COLO668 (cell line): Measurements from ENCODE around the gene NAP1L4.
"Not testable (repeated sequence)": the region's sequence is repeated elsewhere in the genome, so short reads cannot be mapped to it uniquely, and the experiment has no call there.

ENCODE experiments used
- DNase-seq: peaks from one replicate; lab custom pipeline; 2025; ENCODE audit not compliant: unreplicated experiment; lab: John Stamatoyannopoulos, UW

Gene NAP1L4

DNA sequence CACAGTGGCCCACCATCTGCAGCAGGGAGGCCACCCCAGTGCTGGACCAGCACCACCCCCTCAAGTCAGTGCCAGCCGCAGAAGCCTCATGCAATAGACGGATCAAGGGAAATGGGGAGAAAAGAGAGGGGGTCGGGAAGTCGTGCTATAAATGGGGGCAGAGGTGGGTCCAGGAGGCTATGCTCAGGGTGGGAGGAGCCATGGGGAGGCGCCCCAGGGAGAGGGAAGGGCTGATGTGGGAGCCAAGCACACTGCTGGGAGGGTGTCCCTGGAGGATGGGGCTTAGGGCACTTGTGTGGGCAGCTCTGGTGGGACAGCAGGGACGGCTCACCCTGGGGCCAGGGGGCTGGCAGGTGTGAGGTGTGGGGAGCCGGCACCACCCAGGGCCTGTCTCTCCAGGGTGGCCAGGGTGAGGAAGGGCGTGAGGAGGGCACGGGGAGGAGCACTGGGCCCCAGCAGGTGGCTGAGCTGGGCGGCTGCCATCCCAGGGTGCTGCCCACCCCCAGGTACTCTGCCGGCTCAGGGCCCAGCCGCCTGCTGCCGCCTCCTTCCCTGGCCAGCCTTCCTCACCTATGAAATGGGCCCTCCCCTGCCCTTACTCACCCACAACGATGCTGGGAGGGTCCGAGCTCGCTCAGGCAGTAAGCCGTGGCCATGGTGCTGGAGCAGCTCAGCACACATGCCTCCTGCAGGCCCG is 80.9 kb downstream of the NAP1L4 start:
- DNase-seq: no peak

DNA sequence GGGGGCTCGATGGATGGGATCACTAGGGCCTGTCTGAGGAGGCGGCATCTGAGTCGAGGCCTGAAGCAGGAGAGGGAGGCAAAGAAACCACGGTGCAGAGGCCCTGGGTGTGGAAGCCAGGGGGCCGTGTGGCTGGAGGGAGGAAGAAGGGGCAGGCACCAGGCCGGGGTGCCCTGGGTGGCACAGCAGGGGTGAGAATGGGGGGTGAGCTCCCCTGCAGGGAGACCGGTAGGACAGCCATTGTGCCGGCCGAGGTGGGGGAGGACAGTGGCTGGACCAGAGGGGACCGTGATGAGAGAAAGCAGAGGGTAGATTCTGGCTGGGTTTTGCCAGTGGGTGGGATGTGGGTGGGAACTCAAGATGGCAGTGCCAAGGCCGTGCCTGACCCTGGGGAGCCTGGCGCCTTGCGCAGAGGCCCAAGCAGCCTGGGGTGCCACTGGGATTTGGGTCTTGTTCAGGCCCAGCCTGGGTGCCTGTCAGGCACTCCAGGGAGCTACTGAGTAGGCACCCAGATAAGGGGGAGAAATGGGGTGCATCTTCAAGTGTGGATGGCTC is 81.7 kb downstream of the NAP1L4 start:
- DNase-seq: no peak

DNA sequence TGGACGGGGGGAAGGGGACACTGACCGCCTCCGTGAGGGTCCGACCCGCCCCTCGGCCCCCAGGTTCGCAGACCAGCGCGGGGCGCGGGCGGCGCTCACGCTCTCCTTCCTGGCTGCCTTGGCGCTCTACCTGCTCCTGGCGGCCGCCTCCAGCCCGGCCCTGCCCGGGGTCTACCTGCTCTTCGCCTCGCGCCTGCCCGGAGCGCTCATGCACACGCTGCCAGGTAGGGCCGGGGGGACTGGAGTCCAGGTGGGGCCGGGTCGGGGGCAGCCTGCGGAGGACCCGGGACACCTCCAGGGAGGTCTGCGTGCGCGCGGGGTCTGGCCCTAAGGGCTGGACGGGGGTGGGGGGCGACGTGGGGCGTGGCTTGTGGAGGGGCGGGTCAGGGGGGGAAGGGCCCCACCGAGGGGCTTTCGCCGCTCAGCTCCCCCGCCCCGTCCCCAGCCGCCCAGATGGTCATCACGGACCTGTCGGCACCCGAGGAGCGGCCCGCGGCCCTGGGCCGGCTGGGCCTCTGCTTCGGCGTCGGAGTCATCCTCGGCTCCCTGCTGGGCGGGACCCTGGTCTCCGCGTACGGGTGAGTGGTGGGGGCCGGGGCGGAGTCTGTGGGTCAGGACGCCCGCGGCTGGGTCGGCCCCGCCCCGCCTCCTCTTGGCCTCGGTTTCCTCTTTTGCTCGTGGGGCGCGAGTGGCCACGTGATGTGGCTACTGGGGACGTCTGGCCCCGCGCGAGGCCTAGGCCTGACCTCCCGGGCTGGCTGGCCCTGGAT is 82.8 kb downstream of the NAP1L4 start:
- DNase-seq: no peak

DNA sequence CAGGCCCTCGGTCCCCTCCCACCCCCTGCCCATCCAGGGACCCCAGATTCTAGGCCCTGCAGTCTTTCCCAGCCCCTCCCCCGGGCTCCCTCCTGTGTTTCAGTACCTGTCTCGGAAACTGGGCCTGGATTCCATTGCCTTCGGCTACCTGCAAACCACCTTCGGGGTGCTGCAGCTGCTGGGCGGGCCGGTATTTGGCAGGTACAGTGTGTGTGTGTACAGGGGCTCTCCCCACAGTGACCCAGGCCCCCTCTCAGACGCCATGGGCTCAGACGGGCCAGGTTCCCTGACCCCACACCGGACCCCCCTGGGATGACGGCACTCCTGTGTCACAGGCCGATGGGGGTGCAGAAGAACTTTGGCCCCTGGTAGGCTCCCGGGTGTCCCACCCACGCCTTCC is 84.0 kb downstream of the NAP1L4 start:
- no peak for DNase-seq

DNA sequence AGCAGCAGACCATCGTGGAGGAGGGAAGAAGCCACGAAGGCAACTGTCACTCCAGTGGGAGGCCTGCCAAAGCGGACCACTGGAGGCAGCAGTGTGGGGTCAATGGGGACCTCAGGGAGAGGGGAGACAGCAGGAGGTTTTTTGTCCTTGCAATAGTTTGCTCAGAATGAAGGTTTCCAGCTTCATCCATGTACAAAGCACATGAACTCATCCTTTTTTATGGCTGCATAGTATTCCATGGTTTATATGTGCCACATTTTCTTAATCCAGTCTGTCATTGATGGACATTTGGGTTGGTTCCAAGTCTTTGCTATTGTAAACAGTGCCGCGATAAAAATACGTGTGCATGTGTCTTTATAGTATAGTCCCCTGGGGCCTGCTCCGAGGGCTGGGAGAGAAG is 86.8 kb downstream of the NAP1L4 start:
- DNase-seq: not testable (repeated sequence)

DNA sequence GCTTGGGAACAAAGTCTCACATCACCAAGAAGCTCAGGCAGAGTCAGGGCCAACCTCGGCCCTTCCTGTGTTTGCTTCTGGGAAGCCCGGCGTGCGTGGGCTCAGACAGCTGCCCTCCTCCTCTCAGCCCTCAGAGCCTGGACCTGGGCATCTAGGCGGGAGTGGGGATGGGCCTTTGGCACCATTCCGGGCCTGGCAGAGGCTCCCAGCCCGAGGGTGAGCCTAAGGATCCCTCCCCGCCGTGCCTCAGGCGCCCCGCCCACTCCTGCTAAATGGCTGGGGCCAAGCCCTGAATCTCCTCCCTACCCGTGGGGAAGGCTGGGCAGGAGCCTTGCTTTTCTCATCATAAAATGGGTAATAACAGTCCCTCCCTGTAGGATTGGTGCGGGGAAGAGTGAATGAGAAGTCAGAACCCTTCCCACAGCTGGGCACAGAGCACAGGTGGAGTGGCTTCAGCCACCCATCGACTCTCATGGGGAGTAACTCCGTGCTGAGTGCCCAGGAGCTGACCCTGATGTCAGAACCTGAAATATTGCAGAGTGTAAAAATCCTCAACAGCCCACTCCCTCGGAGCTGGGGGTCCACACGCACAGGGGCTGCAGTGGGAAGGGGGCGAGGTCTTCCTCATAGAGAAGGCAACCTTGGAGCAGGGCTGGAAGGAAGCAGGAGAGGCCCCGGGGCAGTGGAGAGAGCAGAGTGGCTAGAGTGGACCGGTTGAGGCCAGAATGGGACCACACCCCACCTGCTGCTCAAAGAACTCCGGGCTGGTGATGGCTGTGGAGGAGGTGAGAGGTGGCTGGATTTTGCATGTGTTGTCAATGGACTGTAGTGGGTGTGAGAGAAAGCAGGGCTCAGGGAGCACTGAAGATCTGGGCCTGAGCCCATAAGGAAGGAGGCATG is 87.7 kb downstream of the NAP1L4 start:
- peak; percentile 11 for DNase-seq

DNA sequence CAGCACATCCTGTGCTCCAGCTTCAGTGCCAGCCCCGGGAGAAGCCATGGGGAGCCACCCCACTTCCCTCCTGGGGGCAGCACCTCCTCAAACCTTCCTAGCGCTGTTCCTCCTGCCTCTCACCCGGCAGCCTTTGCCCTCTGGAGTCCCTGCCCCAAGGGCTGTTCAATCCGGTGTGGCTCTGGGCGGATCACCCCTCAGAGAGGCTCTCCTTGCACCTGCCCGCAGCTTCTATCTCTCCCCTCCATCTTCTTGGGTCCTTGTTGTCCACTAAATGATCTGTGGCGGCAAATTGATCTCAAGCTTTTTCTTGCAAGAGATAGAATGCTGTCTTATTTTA is 88.5 kb downstream of the NAP1L4 start:
- DNase-seq: peak; percentile 37

DNA sequence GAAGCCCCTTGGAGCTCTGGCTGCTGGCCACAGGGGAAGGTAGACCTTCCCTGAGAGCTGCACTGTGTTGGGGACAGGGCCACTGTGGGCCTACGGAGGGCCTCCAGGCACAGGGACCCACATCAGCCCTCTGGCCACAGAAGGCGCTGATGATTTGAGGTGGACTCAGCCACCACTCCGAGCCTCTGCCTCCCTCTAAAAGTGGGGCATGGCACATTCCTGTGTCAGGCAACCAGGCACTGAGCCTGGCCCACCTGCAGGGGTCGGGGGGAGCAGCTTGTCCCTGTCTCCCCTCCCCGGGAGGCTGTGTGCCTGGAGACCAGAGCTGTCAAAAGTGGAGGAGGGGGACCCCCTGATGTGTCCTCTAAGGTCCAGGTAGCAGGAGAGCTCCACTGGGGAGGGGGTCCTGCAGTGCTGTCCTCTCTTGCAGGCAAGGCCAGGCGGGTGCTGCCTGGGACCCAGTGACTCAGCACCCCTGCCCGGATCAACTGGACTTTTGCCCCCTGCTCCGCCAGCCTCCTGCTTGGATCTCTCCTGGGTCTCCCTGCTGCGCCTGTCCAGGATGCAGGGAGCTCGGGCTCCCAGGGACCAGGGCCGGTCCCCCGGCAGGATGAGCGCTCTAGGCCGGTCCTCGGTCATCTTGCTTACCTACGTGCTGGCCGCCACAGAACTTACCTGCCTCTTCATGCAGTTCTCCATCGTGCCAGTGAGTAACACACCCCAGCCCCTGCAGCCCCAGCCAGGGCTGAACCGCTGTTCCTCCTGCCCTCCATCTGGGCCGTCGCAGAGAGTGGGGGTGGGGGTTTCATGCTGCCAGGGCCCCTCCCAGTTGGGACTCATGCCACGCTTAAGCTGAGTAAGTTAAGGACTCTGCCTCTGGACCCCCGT is 89.1 kb downstream of the NAP1L4 start:
- peak; percentile 39 for DNase-seq

DNA sequence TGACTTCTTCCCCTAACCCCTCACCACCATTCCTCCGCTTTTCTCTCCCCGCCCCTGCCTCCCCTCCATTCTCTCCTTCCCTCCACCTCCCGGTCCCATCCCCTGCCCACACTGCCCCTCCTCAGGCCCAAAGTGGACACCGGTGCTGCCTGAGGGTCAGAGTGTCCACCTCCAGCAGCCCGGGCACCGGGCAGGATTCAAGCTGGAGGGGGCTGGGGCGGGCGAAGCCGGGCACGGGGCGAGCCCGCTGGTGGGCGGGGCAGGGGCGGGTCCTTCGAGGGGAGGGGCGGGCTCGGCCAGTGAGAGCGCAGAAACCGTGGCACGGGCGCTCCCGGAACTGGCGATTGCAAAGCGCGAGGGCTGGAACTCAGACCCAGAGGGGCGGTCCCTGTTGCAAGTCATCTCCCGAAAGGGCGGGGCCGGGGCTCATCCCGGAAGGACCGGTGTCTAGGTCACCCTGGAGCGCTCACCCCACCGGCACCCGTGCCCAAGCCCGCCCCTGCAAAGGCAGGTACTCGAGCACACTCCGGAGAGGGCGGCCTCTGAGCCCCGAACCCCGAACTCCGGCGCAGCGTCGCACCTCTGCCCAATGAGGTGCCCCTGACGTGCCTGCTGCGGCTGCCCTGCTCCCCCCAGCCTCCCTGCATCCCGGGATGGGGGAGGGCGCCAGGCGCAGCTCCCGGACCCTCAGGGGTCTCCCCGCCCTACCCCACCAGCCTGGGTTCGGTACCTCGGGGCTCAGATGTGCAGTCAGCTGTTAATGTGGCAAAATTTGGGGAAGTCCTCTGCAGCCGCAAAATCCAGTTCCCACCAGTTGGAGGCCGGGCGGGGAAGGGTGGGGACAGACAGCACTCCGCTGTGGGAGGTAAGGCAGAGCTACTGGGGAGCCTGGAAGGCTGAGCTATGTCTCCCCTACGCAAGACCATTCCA is 90.0 kb downstream of the NAP1L4 start:
- peak; percentile 96 for DNase-seq

DNA sequence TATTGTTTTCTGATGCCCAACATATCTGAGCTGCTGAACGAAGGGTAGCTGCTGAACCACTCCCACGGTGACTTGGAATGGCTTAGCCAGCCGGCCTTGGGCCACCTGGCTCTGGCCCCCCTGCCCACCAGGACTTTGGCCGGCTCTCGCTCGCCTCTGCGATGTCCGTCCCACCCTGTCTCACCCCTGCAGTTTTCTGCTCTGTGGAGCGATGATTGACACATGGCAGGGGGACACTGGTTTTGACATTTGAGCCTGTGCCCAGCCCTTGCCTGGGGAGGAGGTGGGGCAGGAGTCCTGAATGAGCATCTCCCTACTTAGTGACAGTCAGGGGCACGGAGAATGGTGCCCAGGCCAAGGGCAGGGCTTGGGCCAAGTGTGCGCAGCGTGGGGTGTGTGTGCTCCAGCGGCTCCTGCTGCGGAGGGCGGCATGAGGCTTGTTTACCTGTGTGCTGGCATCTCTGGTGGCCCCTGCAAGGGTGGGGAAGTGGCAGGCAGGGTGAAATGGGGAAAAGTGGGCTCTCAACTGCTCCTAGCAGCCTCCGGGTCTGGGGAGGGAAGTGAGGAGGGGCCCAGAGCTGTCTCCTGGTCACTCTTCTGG is 90.8 kb downstream of the NAP1L4 start:
- no peak for DNase-seq

DNA sequence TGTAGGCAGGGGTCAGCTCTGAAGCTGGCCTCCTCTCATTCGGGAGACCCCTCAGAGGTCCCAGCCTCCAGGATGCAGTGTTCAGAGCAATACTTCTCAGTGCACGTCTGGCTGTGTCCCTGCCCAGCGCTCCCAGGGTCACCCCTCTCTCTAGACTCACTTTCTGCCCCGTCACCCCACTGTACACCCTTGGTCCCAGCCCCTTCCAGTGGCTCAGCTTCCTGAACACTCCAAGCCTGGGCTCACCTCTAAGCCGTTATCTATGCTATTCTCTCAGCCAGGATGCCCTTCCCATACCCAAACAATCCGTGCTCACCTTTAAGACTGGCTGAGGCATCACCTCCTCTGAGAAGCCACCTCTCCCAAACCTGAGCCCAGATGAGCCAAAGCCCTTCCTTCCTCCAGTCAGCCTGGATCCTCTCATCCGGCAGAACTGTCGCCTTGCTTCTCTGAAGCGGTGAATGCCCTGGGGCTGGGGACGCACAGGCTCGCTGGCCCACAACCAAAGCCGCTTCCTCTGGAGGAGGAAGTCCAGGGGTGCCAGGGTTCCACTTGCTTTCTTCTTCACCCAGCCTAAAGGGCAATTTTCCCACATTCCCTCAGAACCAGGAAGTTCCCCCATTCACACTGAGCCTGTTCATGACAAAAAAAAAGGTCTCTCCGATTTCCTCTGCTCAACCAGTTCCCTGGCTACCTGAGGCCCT is 92.9 kb downstream of the NAP1L4 start:
- DNase-seq: no peak

DNA sequence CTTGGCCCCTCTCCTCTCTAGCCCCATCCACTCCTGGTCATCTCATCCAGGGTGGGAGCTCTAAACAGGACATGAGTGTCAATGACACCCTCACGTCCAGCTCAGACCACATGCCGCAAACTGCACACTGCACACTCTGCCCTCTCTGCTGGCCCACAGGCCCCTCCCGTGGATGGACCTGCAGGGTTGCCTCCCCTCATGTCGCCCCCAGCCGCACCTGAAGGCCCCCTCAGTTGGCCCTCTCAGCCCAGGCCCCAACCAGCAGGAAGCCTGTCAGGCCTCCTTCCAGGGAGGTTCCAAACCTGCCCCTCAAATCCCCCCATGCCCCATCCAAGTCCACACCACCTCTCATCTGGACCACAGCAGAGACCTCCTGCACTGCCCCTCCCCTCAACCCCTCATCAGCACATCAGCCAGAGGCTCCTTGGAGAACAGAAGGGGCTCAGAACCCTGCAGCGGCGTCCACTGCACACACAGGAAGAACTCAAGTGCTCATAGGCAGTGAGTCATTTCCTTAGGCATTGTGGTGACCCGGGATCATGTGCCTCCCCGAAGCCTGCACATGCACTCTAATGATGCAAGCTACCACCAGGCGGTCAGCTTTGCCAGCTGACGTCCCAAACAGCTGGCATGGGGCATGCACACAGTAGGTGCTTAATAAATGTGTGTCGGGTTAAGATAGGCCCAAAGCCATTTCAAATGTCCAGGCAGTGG is 93.6 kb downstream of the NAP1L4 start:
- DNase-seq: peak; percentile 41

DNA sequence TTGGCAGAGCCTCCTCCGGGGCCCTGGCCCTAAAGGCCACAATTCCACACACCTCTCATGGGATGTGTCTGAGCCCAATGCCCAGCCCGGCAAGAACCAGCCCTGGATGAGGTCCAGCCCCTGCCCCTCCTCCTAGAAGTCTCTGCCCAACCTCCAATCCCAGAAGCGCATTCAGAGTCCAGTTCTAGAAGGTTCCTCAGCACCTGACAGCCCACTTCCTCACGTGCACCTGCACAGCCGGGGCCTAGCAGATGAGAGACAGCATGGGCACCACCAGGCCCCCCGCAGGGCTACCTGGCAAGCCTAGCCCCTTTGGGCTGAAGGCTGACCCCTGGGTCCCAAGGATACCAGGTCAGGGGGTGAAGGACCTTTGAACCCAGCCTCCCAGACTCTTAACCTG is 95.1 kb downstream of the NAP1L4 start:
- DNase-seq: no peak

DNA sequence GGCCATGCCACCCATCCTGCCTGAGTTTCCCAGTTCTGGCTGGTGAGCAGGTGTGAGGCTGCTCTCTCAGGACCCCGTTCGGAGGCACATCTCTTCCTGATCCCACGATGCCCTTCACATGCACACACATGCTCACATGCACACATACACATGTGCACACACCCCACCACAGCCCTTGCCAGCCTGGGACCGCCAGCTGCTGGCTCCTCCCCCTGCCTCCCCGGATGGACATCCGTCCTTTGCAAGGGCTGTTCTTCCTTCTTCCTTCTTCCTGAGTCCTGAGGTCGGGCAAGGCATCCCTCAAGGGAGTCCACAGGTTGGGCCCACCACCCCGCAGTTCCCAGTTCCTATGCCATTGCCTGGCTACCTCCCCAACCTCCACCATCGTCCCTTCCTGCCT is 96.1 kb downstream of the NAP1L4 start:
- no peak for DNase-seq
